Measurements from ENCODE around the gene PGAP3. TPM values are rescaled to one million over a fixed set of nuclear protein-coding genes. Genes with fewer than 3 reads are reported as not detected.
"Not testable (repeated sequence)": the region's sequence is repeated elsewhere in the genome, so short reads cannot be mapped to it uniquely, and the experiment has no call there.

The PGAP3 gene
- polyA plus RNA-seq (2013, experiment 1 of 2; ENCODE audit: insufficient read length), result 7.3 TPM
- 10.0 TPM for polyA plus RNA-seq (2013, experiment 2 of 2; ENCODE audit: insufficient read length)

DNA sequence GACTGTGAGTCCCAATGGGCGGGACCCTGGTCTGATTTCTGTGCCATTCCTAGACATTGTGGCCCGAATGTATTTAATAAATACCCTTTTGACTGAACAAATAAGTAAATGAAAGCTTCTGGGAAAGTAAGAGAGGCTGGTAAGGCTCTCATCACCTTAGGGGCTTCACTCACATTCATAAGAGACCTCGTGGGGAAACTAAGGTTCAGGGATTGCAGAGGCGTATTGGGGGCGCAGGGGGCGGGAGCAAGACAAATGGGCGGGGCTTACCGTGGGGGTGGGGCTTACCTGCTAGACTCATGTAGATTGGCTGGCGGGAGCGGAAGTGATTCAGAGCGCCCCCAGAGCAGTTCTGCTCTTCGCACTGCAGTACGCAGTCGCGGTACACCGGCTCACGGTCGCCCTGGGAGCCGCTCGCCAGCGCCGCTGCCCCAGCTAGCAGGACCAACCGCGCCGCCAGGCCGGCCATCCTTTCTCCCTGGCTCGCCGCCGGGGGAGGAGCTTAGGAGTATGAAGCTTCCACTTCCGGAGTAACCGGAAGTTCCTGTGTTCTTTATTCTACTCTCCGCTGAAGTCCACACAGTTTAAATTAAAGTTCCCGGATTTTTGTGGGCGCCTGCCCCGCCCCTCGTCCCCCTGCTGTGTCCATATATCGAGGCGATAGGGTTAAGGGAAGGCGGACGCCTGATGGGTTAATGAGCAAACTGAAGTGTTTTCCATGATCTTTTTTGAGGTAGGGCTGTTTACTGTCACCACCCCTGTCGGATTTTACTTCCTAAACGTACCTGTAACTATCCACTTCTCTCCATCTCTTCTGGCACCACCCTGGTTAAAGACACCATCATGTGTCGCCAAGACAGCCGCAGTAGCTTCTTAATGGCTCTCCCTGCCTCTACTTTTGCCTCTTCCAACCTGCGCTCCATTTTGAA is at the start of gene PGAP3:
PGAP3 (minus strand) TSS at position 512 of the 929 bp plus-strand sequence; CDS start at position 469, 43 bp downstream.
- peak; percentile 92 for DNase-seq

DNA sequence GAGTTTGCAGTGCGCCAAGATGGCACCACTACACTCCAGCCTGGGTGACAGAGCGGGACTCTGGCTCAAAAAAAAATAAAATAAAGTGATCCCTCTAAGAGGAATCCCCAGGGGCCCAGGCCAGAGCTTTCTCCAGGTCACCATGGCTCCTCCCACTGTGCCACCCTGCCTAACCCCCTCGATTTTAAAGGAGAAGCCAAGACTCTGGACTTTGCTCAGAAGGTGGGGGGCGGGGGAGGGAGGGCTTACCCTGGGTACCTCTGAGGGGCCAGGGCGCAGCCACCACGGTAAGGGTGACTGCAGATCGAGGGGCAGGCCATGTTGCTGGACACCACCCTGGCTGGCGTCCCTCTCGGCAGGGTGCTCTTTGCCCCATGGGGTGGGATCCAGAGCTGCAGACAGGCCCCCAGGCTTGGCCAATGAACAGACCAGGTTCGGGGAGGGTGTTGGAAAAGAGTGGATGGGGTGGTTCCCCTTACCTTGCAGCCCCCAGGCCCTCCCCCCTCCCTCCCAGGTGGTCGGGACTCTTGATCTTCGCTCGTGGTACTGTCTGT is 49.4 kb upstream of the PGAP3 start:
- DNase-seq, result no peak

- DNase-seq, result peak; percentile 25
Observed at GRCh38 chr17:39736319-39737165, 48.7 kb upstream of the PGAP3 start.

- no peak for DNase-seq
Observed at GRCh38 chr17:39735882-39736281, 48.0 kb upstream of the PGAP3 start.

DNA sequence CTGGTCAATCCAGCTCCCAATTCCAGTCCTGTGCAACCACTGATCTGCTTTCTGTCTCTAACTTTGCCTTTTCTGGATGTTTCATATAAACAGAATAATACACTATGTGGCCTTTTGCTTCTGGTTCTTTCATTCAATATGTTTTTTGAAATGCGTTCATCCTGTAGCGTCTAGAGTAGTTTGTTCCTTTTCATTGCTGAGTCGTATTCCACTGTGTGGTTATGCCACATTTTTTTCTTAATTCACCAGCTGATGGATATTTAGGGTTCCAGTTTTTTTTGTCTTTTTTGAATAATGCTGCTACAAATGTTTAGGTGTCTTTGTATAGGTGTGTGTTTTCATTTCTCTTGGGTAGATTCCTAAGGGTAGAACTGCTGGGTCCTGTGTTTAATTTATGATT is 44.7 kb upstream of the PGAP3 start:
- DNase-seq, result no peak

GRCh38 chr17:39730095-39730921 is 42.5 kb upstream of the PGAP3 start, which contains the start of gene MIEN1:
TSS of gene MIEN1 (minus strand) at chr17:39730532. CDS start at chr17:39730495, 37 bp downstream.
- peak; percentile 84 for DNase-seq

- DNase-seq, result no peak
Observed at GRCh38 chr17:39729280-39729851, 41.5 kb upstream of the PGAP3 start.

GRCh38 chr17:39727556-39727955 is 39.7 kb upstream of the PGAP3 start:
- DNase-seq, result no peak

GRCh38 chr17:39726617-39727016 is 38.8 kb upstream of the PGAP3 start:
- no peak for DNase-seq

GRCh38 chr17:39725923-39726322 is 38.1 kb upstream of the PGAP3 start:
- DNase-seq, result not testable (repeated sequence)

- no peak for DNase-seq
Observed at GRCh38 chr17:39724731-39725130, 36.9 kb upstream of the PGAP3 start.

- no peak for DNase-seq
Observed at GRCh38 chr17:39722965-39723848, 35.4 kb upstream of the PGAP3 start.

GRCh38 chr17:39722104-39722503 is 34.2 kb upstream of the PGAP3 start:
- DNase-seq, result no peak

- no peak for DNase-seq
Observed at GRCh38 chr17:39719563-39720355, 31.9 kb upstream of the PGAP3 start.

DNA sequence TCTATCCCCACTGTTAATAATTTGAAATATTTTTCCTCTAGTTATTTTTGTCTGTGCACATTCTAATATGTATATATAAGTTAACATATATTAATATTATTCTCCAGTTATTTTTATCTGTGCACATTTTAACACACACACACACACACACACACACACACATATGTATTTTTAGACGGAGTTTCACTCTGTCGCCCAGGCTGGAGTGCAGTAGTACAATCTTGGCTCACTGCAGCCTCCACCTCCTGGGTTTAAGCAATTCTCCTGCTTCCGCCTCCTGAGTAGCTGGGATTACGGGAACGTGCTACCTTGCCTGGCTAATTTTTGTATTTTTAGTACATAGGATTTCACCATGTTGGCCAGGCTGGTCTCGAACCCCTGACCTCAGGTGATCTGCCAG is 29.8 kb upstream of the PGAP3 start:
- DNase-seq, result no peak

DNA sequence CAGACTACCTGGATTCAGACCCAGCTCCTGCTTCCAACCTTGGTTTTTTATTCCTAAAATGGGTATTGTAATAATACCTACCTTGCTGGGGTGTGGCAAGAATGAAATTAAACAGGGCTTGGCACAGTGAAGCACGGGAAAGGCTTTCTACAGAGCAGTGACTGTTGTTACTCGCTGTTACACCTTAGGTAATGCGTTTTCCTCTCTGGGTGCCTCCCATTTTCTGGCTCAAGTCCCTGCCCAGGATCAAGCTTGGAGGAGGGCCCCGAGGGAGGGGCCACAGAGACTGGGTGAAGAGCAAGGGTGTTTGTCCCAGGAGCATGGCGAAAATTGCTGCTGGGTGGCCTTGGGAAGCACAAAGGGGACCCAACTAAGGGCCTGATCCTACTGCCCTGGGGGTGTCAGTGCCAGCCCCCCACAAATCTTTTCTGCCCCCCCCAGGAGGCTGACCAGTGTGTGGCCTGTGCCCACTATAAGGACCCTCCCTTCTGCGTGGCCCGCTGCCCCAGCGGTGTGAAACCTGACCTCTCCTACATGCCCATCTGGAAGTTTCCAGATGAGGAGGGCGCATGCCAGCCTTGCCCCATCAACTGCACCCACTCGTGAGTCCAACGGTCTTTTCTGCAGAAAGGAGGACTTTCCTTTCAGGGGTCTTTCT is 29.2 kb upstream of the PGAP3 start:
- DNase-seq, result no peak

GRCh38 chr17:39716073-39716818 is 28.4 kb upstream of the PGAP3 start:
- no peak for DNase-seq

DNA sequence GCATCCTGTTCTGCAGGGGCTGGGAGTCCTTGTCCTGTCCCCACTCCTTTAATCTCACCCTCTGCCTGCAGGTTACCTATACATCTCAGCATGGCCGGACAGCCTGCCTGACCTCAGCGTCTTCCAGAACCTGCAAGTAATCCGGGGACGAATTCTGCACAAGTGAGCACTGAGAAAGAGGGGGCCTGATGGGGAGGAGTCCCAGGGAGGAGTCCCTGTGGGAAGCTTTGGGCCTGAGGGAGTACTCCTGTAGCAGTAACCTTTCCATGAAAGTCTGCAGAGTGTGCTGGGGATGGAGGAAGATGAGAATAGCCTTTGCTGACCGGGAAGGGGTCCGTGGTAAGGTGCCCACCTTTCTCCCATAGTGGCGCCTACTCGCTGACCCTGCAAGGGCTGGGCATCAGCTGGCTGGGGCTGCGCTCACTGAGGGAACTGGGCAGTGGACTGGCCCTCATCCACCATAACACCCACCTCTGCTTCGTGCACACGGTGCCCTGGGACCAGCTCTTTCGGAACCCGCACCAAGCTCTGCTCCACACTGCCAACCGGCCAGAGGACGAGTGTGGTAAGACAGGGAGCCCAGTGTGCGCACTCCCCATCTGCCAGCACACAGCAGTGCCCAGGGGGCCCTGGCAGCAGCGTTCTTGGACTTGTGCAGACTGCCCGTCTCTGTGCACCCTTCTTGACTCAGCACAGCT is 27.7 kb upstream of the PGAP3 start:
- DNase-seq, result no peak

Measured in fibroblast of skin of scalp (primary cell).